SK-N-SH (cell line): ENCODE data around the gene STK32C.
A peak's percentile ranks its signal among the peaks of the same experiment; 100 is the strongest.
"Not testable (repeated sequence)": the region's sequence is repeated elsewhere in the genome, so short reads cannot be mapped to it uniquely, and the experiment has no call there.

Source experiments
- CHD2 ChIP-seq: fragments of 150-350 bp; IDR thresholded peaks from 2 replicates; pipeline ENCODE4 v1.6.1; 2018; ENCODE audit warnings: low read length; ENCODE audit not compliant: partially characterized antibody
- CTCF ChIP-seq: fragments of 200-600 bp; sonication (generic); IDR thresholded peaks from 2 replicates; pipeline ENCODE4 v1.6.1; 2017; ENCODE audit warnings: antibody characterized with exemption, mild to moderate bottlenecking, moderate library complexity
- EZH2phosphoT487 ChIP-seq: fragments of 200-600 bp; sonication (generic); IDR thresholded peaks from 2 replicates; pipeline ENCODE4 v1.6.1; 2017; ENCODE audit warnings: low read depth, mixed run types, mild to moderate bottlenecking, antibody characterized with exemption, moderate library complexity, borderline replicate concordance
- MAX ChIP-seq: IDR thresholded peaks from 2 replicates; pipeline ENCODE4 v1.4.0; 2012; ENCODE audit warnings: low read depth
- MEF2A ChIP-seq: IDR thresholded peaks from 2 replicates; pipeline ENCODE4 v1.4.0; 2012; ENCODE audit warnings: low read depth, borderline replicate concordance
- POLR2AphosphoS5 ChIP-seq: IDR thresholded peaks from 2 replicates; pipeline ENCODE4 v1.6.1; 2012; ENCODE audit warnings: low read depth, low read length
- RAD21 ChIP-seq: IDR thresholded peaks from 2 replicates; pipeline ENCODE4 v1.6.1; 2012; ENCODE audit warnings: mild to moderate bottlenecking, low read length
- REST ChIP-seq: IDR thresholded peaks from 2 replicates; pipeline ENCODE4 v1.6.1; 2012; ENCODE audit warnings: mild to moderate bottlenecking, low read depth, low read length, moderate library complexity
- SMC3 ChIP-seq: IDR thresholded peaks from 2 replicates; pipeline ENCODE4 v1.6.1; 2012; ENCODE audit warnings: low read depth, low read length, improper control_type of control experiment
- TCF12 ChIP-seq: IDR thresholded peaks from 2 replicates; pipeline ENCODE4 v1.4.0; 2012
- TEAD4 ChIP-seq: IDR thresholded peaks from 2 replicates; pipeline ENCODE4 v1.4.0; 2012; ENCODE audit warnings: mild to moderate bottlenecking, borderline replicate concordance; ENCODE audit not compliant: insufficient read depth
- YY1 ChIP-seq: IDR thresholded peaks from 2 replicates; pipeline ENCODE4 v1.4.0; 2012; ENCODE audit warnings: low read depth, mild to moderate bottlenecking
- ZBTB33 ChIP-seq: IDR thresholded peaks from 2 replicates; pipeline ENCODE4 v1.4.0; 2012; ENCODE audit warnings: low read depth, borderline replicate concordance

GRCh38 chr10:132352462-132353308, 44.9 kb upstream of the STK32C start:
- TF ChIP-seq TEAD4, ZBTB33, MAX, EZH2phosphoT487, REST, POLR2AphosphoS5, YY1, MEF2A, CHD2, TCF12: not testable (repeated sequence)
- peak; percentile 68 for TF ChIP-seq CTCF
- peak; percentile 70 for TF ChIP-seq RAD21
- TF ChIP-seq SMC3 = peak; percentile 83
